NCI-H146 (cell line): Measurements from ENCODE around the gene CRIP3.

Experiments used
- DNase-seq: peaks from one replicate; lab custom pipeline; 2025; lab: John Stamatoyannopoulos, UW

Gene CRIP3

GRCh38 chr6:43287717-43288679 lies 20.6 kb downstream of the CRIP3 start:
- DNase-seq = no peak

- DNase-seq = no peak
Measured at GRCh38 chr6:43286980-43287716, 21.5 kb downstream of the CRIP3 start.

DNA sequence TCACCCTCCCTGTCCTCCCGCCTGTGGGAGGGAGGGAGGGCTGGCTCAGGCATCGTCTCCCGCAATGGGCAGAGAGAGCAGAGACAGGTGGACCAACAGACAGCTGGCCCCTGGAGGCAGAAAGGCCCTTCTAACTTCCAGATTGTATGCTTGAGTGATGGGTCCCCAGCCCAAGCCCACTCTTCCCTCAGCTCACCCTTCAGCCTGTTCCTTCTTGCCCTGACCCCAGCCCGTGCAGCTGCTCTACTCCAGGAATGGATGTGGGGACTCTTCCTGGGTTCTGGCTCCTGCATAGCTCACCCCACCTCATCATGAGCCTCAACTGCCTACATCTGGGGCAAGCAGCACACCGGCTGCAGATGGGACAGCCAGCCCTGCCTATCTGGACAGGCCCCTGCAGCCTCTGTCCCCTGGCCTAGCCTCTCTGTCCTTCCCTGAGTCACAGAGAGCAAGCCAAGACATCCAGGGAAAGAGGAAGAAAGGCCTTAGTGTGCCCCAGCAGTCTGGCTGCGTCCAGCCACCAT lies 22.1 kb downstream of the CRIP3 start:
- no peak for DNase-seq

GRCh38 chr6:43285832-43286231 lies 22.8 kb downstream of the CRIP3 start:
- no peak for DNase-seq

DNA sequence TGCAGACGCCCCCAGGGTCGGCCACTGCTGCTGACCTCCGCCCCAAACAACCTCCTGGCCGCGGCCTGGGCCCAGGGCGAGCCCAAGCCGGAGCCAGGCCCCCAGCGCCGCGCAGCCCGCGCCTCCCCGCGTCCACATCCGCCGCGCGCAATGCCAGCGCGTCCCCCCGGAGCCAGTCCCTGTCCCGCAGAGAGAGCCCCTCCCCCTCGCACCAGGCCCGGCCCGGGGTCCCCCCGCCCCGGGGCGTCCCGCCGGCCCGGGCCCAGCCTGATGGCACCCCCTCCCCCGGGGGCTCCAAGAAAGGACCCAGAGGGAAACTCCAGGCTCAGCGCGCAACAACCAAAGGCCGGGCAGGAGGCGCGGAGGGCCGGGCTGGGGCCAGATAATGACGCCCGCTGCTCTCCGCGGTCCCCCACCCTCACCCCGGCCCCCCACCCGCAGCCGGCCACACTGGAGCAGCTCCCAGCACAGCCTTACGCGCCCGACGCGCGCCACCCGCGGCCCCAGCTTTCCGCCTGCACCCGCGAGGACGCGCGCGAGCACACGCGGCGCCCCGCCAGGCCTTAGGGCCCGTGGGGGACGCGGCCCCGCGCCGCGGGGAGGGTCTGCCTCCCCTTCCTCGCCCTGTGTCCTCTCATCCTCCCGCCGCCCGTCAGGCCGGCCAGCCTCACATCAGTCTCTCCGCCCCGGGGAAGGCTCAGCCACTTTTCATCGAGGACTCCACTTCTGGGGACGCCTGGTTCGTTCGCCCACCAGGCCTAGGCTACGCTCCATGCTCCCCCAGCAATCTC lies 23.4 kb downstream of the CRIP3 start:
- no peak for DNase-seq

- DNase-seq = no peak
Measured at GRCh38 chr6:43283905-43284304, 24.7 kb downstream of the CRIP3 start.

DNA sequence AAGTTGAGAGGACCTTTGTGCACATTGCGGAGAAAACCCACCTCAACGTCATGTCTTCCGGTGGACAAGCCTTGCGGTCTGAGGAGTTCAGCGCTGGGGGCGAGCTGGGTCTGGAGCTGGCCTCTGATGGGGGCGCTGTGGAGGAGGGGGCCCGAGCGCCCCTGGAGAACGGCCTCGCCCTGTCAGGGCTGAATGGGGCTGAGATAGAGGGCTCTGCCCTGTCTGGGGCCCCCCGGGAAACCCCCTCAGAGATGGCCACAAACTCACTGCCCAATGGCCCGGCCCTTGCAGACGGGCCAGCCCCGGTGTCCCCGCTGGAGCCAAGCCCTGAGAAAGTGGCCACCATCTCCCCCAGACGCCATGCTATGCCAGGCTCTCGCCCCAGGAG lies 25.1 kb downstream of the CRIP3 start:
- DNase-seq = no peak

- DNase-seq = no peak
Measured at GRCh38 chr6:43282636-43283513, 25.8 kb downstream of the CRIP3 start.

DNA sequence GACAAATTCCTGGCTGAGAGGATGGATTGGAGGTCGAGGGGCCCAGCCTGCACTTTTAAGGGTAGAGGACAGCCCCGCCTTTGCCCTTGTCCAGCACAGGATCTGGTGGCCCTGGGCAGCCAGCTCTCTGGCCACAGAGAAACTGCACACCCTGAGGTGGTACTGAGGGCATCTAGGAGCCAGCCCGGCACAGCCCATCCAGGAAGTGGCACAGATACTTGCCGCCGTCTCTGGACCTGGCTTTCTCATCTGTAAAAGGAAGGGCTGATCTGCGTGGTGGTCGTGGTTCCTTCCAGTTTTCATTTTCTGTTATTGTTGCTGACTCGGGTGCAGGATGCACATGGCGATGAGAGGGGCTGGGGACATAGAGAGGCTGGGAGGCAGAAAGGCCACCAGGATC lies 26.6 kb downstream of the CRIP3 start:
- DNase-seq = no peak

- DNase-seq = no peak
Measured at GRCh38 chr6:43280234-43280633, 28.4 kb downstream of the CRIP3 start.

- DNase-seq = no peak
Measured at GRCh38 chr6:43278524-43279078, 30.0 kb downstream of the CRIP3 start.

DNA sequence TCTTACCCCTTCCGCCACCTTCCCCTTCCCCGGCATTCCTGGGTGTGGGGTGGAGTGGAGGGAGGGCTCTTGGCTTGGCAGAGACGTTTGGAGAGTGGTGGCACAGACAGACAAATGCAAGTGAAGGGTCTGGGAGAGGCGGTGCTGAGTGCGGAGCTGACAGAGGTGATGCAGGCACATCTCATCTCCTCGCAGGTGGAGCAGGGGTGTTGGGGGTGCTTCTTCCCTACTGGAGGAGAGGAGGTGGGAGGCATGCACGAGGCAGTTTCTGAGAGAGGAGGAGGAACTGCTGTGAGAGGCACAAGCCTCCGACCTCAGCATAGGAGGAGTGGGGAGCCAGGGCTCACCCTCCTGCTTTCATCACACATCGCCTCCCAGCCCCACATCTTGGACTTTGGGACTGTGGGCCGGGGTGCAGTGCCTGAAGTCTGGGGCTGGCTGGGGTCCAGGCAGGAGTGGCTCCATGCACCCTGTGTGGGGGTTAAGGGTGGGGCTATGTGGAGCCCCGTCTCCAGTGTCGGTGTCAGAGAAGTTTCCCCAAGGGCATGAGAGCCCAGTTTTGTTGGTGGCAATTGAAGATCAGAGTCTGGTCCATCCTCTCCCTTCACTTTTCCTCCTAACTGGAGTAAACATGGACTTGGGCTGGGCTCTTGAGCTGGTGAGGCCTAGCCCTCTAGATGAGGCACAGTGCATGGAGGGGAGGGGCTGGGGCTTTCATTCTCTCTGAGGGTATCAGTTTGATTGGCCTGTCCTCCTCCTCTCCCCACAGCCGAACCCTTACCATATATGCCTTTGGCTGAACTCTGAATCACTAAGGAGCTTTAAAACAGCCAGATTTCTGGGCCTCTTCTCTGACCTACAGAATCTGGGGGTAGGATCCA lies 30.7 kb downstream of the CRIP3 start:
- DNase-seq = no peak

DNA sequence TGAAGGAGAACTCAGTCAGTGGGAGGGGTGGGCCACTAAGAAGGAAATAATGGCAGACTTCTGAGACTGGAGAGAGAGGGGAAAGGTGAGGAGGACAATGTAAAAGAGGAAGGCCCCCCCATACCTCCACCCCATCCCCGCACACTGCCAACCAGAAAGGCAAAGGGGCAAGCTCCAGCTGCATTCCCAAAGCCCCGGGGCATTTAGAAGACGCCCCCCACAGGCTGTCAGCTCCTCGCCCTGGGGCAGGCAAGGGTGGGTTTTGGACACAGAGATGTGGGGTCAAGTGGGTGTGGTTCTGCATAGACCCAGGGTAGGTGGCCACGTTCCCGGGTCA lies 31.4 kb downstream of the CRIP3 start:
- no peak for DNase-seq

- DNase-seq = no peak
Measured at GRCh38 chr6:43276577-43277305, 31.9 kb downstream of the CRIP3 start.

DNA sequence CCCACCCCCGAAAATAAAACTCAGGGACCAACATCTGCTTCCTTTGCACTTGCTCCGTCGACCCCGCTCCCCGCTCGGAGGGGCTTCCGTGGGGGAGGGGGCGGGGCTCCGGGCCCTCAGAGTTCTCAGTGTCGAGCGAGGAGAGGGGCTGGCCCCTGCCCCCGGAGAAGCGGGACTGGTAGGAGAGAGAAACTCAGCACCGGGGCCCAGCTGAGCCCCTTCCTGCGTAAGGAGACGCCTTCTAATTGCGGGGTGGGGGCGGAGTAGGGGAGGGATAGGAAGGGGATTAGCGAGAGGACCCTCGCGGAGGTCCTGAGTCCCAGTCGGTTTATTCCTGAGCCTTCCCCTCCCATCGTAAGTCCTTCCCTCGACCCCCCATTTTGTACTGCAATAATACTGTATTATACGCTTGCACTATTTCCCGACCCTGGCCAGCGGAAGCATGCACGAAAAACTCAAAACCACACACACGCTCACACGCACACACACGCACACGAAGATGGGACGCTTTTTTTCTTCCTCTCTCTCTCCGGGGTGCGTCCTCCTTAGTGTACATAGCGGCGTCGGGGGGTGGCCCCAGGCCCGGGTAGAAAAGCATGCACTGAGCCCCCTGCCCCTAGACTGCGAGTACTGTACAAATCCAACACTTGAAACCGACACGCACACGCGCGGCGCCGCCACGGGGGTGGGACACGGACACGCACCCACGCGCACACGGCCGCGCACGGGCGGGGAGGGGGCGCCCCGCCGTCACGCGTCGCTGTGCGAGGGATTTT lies 32.6 kb downstream of the CRIP3 start:
- no peak for DNase-seq

DNA sequence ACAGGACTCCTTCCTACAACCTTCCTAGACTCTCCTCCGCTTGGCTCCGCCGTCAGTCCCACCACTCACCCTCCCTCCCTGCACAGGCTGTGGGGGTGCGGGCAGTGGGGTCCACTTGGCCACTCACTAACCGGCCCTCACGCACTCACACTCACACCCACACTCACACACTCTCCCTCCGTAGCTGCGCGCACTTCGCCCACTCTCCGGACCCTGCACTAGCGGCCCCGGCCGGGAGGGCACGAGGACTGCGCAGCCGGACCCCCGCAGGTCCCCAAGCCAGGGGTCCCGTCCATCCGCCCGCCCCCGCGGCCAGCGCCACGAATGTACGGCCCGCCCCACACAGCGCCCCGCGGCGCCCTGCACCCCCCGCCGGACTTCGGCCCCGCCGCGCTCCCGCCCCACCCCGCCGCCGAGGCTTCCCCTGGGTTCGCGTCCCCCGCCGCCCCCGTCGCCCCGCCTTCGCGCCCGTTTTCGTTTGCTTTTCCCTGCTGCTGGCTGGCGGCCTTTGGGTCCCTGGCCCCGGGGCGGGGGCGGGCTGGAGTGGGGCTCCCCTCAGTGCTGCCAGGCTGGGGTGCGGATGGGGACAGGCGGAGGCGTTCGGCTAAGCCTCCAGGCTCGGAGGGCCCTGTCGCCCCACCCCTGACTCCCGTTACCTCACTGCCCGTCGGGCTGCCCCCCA lies 33.6 kb downstream of the CRIP3 start:
- peak; percentile 55 for DNase-seq

DNA sequence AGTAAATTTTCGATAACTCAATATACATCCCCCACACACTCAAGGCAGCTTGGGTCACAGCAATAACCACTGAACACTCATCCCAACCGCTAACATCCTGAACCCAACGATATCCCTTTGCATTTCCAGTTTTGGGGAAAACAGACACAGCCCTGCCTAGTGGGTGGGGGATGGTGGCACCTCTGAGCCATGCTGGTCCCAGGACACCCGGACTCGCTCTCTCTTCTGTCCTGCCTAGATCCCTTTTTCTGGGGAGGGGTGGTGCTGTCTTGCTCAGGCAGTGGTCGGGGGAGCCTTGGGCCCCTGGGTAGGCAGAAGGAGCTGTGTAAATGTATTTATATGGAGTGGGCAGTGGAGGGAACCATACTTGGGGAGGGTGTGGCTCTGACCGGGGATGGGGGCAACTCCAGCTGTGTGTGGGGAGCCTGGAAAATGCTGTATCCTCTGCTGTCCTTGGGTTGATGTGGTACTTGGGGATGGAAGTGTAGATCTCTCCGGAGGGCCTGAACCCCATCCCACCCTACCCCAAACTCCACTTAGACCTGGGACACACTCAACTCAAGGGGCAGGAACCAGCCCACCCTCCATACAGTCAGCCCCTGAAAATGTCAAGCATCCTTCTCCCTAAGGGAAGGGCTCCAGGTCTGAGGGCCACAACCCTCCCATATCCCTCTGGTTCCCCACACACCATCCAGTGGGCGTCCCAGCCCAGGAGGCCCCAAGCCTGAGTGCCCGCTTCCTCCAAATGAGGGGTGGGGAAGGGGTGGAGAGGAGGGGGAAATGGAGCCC lies 34.3 kb downstream of the CRIP3 start:
- no peak for DNase-seq
